HEK293 (cell line): ENCODE measurements around the gene SLC39A1.
A peak's percentile ranks its signal among the peaks of the same experiment; 100 is the strongest.

ENCODE experiments used
- BCL11B ChIP-seq: fragments of 450-650 bp; formaldehyde crosslinking; IDR thresholded peaks from 2 replicates; pipeline ENCODE4 v1.5.1; 2016; ENCODE audit warnings: low read depth, missing biosample characterization, missing genetic modification characterization
- CTCF ChIP-seq: fragments of 450-650 bp; formaldehyde crosslinking; IDR thresholded peaks from 2 replicates; pipeline ENCODE4 v1.5.1; 2016; ENCODE audit warnings: missing biosample characterization, missing genetic modification characterization
- KLF7 ChIP-seq: fragments of 450-650 bp; formaldehyde crosslinking; IDR thresholded peaks from 2 replicates; pipeline ENCODE4 v1.5.1; 2016; ENCODE audit warnings: missing biosample characterization, missing genetic modification characterization, borderline replicate concordance
- OVOL3 ChIP-seq: fragments of 450-650 bp; formaldehyde crosslinking; IDR thresholded peaks from 2 replicates; pipeline ENCODE4 v1.5.1; 2016; ENCODE audit warnings: missing biosample characterization, missing genetic modification characterization
- PRDM6 ChIP-seq: fragments of 450-650 bp; formaldehyde crosslinking; IDR thresholded peaks from 2 replicates; pipeline ENCODE4 v1.5.1; 2017; ENCODE audit warnings: missing biosample characterization, missing genetic modification characterization
- SCRT2 ChIP-seq: fragments of 450-650 bp; formaldehyde crosslinking; IDR thresholded peaks from 2 replicates; pipeline ENCODE4 v1.5.1; 2016; ENCODE audit warnings: missing biosample characterization, missing genetic modification characterization
- ZBTB17 ChIP-seq: fragments of 450-650 bp; formaldehyde crosslinking; IDR thresholded peaks from 2 replicates; pipeline ENCODE4 v1.5.1; 2016; ENCODE audit warnings: missing biosample characterization, missing genetic modification characterization
- ZFP3 ChIP-seq: fragments of 450-650 bp; formaldehyde crosslinking; IDR thresholded peaks from 2 replicates; pipeline ENCODE4 v1.5.1; 2016; ENCODE audit warnings: low read depth, missing biosample characterization, missing genetic modification characterization
- ZNF132 ChIP-seq: fragments of 450-650 bp; formaldehyde crosslinking; IDR thresholded peaks from 2 replicates; pipeline ENCODE4 v1.5.1; 2017; ENCODE audit warnings: missing biosample characterization, missing genetic modification characterization, borderline replicate concordance
- ZNF133 ChIP-seq: fragments of 450-650 bp; formaldehyde crosslinking; IDR thresholded peaks from 2 replicates; pipeline ENCODE4 v1.5.1; 2016; ENCODE audit warnings: missing biosample characterization, missing genetic modification characterization
- ZNF140 ChIP-seq: fragments of 450-650 bp; formaldehyde crosslinking; IDR thresholded peaks from 2 replicates; pipeline ENCODE4 v1.5.1; 2016; ENCODE audit warnings: missing biosample characterization, missing genetic modification characterization
- ZNF211 ChIP-seq: fragments of 450-650 bp; formaldehyde crosslinking; IDR thresholded peaks from 2 replicates; pipeline ENCODE4 v1.5.1; 2016; ENCODE audit warnings: low read depth, missing biosample characterization, missing genetic modification characterization
- ZNF23 ChIP-seq: fragments of 450-650 bp; formaldehyde crosslinking; IDR thresholded peaks from 2 replicates; pipeline ENCODE4 v1.5.1; 2016; ENCODE audit warnings: missing biosample characterization, missing genetic modification characterization, borderline replicate concordance
- ZNF239 ChIP-seq: fragments of 450-650 bp; formaldehyde crosslinking; IDR thresholded peaks from 2 replicates; pipeline ENCODE4 v1.5.1; 2016; ENCODE audit warnings: missing biosample characterization, missing genetic modification characterization
- ZNF404 ChIP-seq: fragments of 450-650 bp; formaldehyde crosslinking; IDR thresholded peaks from 2 replicates; pipeline ENCODE4 v1.5.1; 2017; ENCODE audit warnings: missing biosample characterization, missing genetic modification characterization
- ZNF48 ChIP-seq: fragments of 450-650 bp; formaldehyde crosslinking; IDR thresholded peaks from 2 replicates; pipeline ENCODE4 v1.5.1; 2016; ENCODE audit warnings: missing biosample characterization, missing genetic modification characterization
- ZNF501 ChIP-seq: fragments of 450-650 bp; formaldehyde crosslinking; IDR thresholded peaks from 2 replicates; pipeline ENCODE4 v1.5.1; 2016; ENCODE audit warnings: missing biosample characterization, missing genetic modification characterization
- ZNF521 ChIP-seq: fragments of 450-650 bp; formaldehyde crosslinking; IDR thresholded peaks from 2 replicates; pipeline ENCODE4 v1.5.1; 2017; ENCODE audit warnings: missing biosample characterization, mild to moderate bottlenecking, missing genetic modification characterization
- ZNF548 ChIP-seq: fragments of 450-650 bp; formaldehyde crosslinking; IDR thresholded peaks from 2 replicates; pipeline ENCODE4 v1.5.1; 2016; ENCODE audit warnings: missing biosample characterization, missing genetic modification characterization
- ZNF596 ChIP-seq: fragments of 450-650 bp; IDR thresholded peaks from 2 replicates; pipeline ENCODE4 v1.5.0; 2018; ENCODE audit warnings: missing biosample characterization, mild to moderate bottlenecking, missing genetic modification characterization, moderate library complexity
- ZNF621 ChIP-seq: fragments of 450-650 bp; formaldehyde crosslinking; IDR thresholded peaks from 2 replicates; pipeline ENCODE4 v1.5.1; 2017; ENCODE audit warnings: missing biosample characterization, missing genetic modification characterization
- ZNF623 ChIP-seq: fragments of 450-650 bp; formaldehyde crosslinking; IDR thresholded peaks from 2 replicates; pipeline ENCODE4 v1.5.1; 2016; ENCODE audit warnings: missing biosample characterization, missing genetic modification characterization
- ZNF660 ChIP-seq: fragments of 450-650 bp; IDR thresholded peaks from 2 replicates; pipeline ENCODE4 v1.5.1; 2018; ENCODE audit warnings: missing biosample characterization, mild to moderate bottlenecking, missing genetic modification characterization
- ZNF664 ChIP-seq: fragments of 450-650 bp; formaldehyde crosslinking; IDR thresholded peaks from 2 replicates; pipeline ENCODE4 v1.5.1; 2016; ENCODE audit warnings: missing biosample characterization, missing genetic modification characterization
- ZNF677 ChIP-seq: fragments of 450-650 bp; IDR thresholded peaks from 2 replicates; pipeline ENCODE4 v1.5.0; 2018; ENCODE audit warnings: missing biosample characterization, mild to moderate bottlenecking, missing genetic modification characterization, moderate library complexity
- ZNF76 ChIP-seq: fragments of 450-650 bp; formaldehyde crosslinking; IDR thresholded peaks from 2 replicates; pipeline ENCODE4; 2016; ENCODE audit warnings: low read depth, missing biosample characterization, missing genetic modification characterization, borderline replicate concordance
- ZNF843 ChIP-seq: fragments of 450-650 bp; formaldehyde crosslinking; IDR thresholded peaks from 2 replicates; pipeline ENCODE4 v1.5.1; 2016; ENCODE audit warnings: missing biosample characterization, missing genetic modification characterization
- TF ChIP-seq, protein P1 (sequence below): fragments of 450-650 bp; formaldehyde crosslinking; IDR thresholded peaks from 2 replicates; pipeline ENCODE4 v1.5.1; 2016; ENCODE audit warnings: missing biosample characterization, missing genetic modification characterization
- TF ChIP-seq, protein P2 (sequence below): fragments of 450-650 bp; formaldehyde crosslinking; IDR thresholded peaks from 2 replicates; pipeline ENCODE4 v1.5.1; 2017; ENCODE audit warnings: missing biosample characterization, mild to moderate bottlenecking, missing genetic modification characterization, moderate library complexity

The SLC39A1 gene

GRCh38 chr1:153958111-153958960 lies 5.0 kb downstream of the SLC39A1 start, which contains the start of gene CRTC2 (continued):
- TF ChIP-seq, protein P1, sequence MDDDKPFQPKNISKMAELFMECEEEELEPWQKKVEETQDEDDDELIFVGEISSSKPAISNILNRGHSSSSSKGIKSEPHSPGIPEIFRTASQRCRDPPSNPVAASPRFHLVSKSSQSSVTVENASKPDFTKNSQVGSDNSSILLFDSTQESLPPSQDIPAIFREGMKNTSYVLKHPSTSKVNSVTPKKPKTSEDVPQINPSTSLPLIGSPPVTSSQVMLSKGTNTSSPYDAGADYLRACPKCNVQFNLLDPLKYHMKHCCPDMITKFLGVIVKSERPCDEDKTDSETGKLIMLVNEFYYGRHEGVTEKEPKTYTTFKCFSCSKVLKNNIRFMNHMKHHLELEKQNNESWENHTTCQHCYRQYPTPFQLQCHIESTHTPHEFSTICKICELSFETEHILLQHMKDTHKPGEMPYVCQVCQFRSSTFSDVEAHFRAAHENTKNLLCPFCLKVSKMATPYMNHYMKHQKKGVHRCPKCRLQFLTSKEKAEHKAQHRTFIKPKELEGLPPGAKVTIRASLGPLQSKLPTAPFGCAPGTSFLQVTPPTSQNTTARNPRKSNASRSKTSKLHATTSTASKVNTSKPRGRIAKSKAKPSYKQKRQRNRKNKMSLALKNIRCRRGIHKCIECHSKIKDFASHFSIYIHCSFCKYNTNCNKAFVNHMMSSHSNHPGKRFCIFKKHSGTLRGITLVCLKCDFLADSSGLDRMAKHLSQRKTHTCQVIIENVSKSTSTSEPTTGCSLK: no peak
- TF ChIP-seq ZNF664 (tag by site-specific recombination) (no peak), ZNF404 (tag by site-specific recombination) (no peak), ZNF596 (tag by site-specific recombination) (no peak), ZNF239 (tag by site-specific recombination) (no peak; the same call in 1 of the 2 replicates), ZNF548 (no peak), ZBTB17 (peak; percentile 98), SCRT2 (tag by site-specific recombination) (peak; percentile 100), BCL11B (tag by site-specific recombination) (no peak), ZNF76 (peak; percentile 100), ZNF48 (tag by site-specific recombination) (no peak), ZNF623 (no peak), ZNF140 (no peak), ZNF211 (no peak), CTCF (tag by site-specific recombination) (peak; percentile 75; the same call in 1 of the 2 replicates), ZNF23 (tag by site-specific recombination) (no peak), ZNF521 (no peak), OVOL3 (tag by site-specific recombination) (no peak), ZNF843 (tag by site-specific recombination) (peak; percentile 29; the same call in 1 of the 2 replicates), ZFP3 (tag by site-specific recombination) (no peak), PRDM6 (tag by site-specific recombination) (no peak), ZNF133 (tag by site-specific recombination) (no peak), KLF7 (tag by site-specific recombination) (peak; percentile 93), ZNF677 (no peak), ZNF660 (peak; percentile 56; the same call in 1 of the 2 replicates), ZNF501 (tag by site-specific recombination) (peak; percentile 94), ZNF132 (no peak), ZNF621 (tag by site-specific recombination) (no peak)
- TF ChIP-seq, protein P2, sequence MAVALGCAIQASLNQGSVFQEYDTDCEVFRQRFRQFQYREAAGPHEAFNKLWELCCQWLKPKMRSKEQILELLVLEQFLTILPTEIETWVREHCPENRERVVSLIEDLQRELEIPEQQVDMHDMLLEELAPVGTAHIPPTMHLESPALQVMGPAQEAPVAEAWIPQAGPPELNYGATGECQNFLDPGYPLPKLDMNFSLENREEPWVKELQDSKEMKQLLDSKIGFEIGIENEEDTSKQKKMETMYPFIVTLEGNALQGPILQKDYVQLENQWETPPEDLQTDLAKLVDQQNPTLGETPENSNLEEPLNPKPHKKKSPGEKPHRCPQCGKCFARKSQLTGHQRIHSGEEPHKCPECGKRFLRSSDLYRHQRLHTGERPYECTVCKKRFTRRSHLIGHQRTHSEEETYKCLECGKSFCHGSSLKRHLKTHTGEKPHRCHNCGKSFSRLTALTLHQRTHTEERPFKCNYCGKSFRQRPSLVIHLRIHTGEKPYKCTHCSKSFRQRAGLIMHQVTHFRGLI (tag by site-specific recombination): peak; percentile 32
